ENCODE measurements around the gene ATN1. TPM values are rescaled to one million over a fixed set of nuclear protein-coding genes. Genes with fewer than 3 reads are reported as not detected.

Gene ATN1
- total RNA-seq, 1 experiment from 2014 or later, result 82.3 TPM

DNA sequence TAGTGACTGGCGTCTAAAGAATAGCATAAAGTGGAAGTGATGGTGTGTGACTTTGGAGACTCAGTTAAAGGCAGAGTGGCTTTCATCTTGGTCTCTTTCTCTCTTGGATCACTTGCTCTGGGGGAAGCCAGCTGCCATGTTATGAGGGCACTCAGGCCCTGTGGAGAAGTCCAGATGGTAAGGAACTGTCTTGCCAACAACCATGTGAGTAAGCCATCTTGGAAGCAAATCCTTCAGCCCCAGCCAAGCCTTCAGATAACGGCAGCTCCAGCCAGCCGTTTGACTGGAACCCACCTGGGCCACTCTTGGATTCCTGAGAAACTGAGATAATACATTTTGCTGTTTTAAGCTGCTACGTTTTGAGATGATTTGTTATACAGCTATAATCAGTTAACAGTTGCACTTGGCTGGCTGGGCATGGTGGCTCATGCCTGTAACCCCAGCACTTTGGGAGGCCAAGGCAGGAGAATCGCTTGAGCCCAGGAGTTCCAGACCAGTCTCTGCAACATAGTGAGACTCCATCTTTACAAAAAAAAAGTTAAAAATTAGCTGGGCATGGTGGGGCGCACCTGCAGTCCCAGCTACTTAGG is 30.8 kb upstream of the ATN1 start:
- H3K36me3 ChIP-seq (ENCODE audit: control insufficient read depth, insufficient read depth, low read length), result no peaks in the 10 kb centered on the region
- TF ChIP-seq TCF7L2 (IDR thresholded peaks at IDR 0.05; ENCODE audit: low read depth, low read length), result no peak
- TF ChIP-seq POLR2AphosphoS5 (IDR thresholded peaks at IDR 0.05; ENCODE audit: low read depth, low read length), result no peak
- TF ChIP-seq, protein P1, sequence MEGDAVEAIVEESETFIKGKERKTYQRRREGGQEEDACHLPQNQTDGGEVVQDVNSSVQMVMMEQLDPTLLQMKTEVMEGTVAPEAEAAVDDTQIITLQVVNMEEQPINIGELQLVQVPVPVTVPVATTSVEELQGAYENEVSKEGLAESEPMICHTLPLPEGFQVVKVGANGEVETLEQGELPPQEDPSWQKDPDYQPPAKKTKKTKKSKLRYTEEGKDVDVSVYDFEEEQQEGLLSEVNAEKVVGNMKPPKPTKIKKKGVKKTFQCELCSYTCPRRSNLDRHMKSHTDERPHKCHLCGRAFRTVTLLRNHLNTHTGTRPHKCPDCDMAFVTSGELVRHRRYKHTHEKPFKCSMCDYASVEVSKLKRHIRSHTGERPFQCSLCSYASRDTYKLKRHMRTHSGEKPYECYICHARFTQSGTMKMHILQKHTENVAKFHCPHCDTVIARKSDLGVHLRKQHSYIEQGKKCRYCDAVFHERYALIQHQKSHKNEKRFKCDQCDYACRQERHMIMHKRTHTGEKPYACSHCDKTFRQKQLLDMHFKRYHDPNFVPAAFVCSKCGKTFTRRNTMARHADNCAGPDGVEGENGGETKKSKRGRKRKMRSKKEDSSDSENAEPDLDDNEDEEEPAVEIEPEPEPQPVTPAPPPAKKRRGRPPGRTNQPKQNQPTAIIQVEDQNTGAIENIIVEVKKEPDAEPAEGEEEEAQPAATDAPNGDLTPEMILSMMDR (IDR thresholded peaks at IDR 0.05), result no peak
- no peak for TF ChIP-seq SIN3A (IDR thresholded peaks at IDR 0.05; ENCODE audit: borderline replicate concordance, insufficient read depth, low read depth, low read length)
- TF ChIP-seq, protein P2, sequence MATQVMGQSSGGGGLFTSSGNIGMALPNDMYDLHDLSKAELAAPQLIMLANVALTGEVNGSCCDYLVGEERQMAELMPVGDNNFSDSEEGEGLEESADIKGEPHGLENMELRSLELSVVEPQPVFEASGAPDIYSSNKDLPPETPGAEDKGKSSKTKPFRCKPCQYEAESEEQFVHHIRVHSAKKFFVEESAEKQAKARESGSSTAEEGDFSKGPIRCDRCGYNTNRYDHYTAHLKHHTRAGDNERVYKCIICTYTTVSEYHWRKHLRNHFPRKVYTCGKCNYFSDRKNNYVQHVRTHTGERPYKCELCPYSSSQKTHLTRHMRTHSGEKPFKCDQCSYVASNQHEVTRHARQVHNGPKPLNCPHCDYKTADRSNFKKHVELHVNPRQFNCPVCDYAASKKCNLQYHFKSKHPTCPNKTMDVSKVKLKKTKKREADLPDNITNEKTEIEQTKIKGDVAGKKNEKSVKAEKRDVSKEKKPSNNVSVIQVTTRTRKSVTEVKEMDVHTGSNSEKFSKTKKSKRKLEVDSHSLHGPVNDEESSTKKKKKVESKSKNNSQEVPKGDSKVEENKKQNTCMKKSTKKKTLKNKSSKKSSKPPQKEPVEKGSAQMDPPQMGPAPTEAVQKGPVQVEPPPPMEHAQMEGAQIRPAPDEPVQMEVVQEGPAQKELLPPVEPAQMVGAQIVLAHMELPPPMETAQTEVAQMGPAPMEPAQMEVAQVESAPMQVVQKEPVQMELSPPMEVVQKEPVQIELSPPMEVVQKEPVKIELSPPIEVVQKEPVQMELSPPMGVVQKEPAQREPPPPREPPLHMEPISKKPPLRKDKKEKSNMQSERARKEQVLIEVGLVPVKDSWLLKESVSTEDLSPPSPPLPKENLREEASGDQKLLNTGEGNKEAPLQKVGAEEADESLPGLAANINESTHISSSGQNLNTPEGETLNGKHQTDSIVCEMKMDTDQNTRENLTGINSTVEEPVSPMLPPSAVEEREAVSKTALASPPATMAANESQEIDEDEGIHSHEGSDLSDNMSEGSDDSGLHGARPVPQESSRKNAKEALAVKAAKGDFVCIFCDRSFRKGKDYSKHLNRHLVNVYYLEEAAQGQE (IDR thresholded peaks at IDR 0.05; ENCODE audit: insufficient read depth in 1 of 2, low read depth in 2 of 2, low read length in 1 of 2), result no peak
- no peaks in the 10 kb centered on the region for H3K9me3 ChIP-seq (ENCODE audit: control insufficient read depth, insufficient read depth, low read depth, low read length)
- intact Hi-C loops (cut with micrococcal nuclease; ENCODE audit: unreplicated experiment), result no loop called here
- H3K27me3 ChIP-seq (ENCODE audit: control insufficient read depth, insufficient read depth, low read length), result no peaks in the 10 kb centered on the region
- ChIA-PET POLR2A (no interaction called here), CTCF (no interaction called here)
- no peak overlapping the region for H3K4me3 ChIP-seq (ENCODE audit: low read depth in 2 of 2, low read length in 2 of 2)
- DNase-seq (ENCODE audit: low read depth, low spot score) (no peak), ATAC-seq (no peak)
- BruUV-seq (replicated peaks), result no TSS peak
- no peaks in the 10 kb centered on the region; the same call in 1 of the 2 replicates for H3K4me1 ChIP-seq (ENCODE audit: control insufficient read depth, insufficient read depth, low read length)
- in situ Hi-C loops (cut with HindIII; ENCODE audit: low pct_unique_long_range_greater_than_20kb, low sequenced_read_pairs), result no loop called here
- H3K27ac ChIP-seq (ENCODE audit: low read length), result no peak overlapping the region

DNA sequence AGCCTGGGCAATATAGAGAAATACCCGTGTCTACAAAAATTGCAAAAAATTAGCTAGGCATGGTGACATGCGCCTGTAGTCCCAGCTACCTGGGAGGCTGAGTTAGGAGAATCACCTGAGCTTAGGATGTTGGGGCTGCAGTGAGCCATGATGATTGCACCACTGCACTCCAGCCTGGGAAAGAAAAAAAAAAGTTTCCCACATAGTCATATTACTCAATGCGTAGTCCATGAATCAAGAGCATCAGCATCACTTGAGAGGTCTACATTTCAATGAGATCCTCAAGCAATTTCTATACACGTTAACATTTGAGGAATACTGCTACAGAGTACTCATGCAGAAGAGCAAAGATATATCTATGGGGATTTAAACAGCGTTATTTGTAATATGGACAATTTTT is 28.3 kb upstream of the ATN1 start:
- Histone ChIP-seq H3K9me3 (ENCODE audit: control insufficient read depth, insufficient read depth, low read depth, low read length) (no peaks in the 10 kb centered on the region), H3K4me3 (ENCODE audit: low read depth in 2 of 2, low read length in 2 of 2) (no peak overlapping the region), H3K36me3 (ENCODE audit: control insufficient read depth, insufficient read depth, low read length) (no peaks in the 10 kb centered on the region), H3K4me1 (ENCODE audit: control insufficient read depth, insufficient read depth, low read length) (no peaks in the 10 kb centered on the region; the same call in 1 of the 2 replicates), H3K27me3 (ENCODE audit: control insufficient read depth, insufficient read depth, low read length) (no peaks in the 10 kb centered on the region), H3K27ac (ENCODE audit: low read length) (no peak overlapping the region)
- in situ Hi-C loops (cut with HindIII; ENCODE audit: low pct_unique_long_range_greater_than_20kb, low sequenced_read_pairs), result no loop called here
- TF ChIP-seq, protein P1 (IDR thresholded peaks at IDR 0.05), result no peak
- TF ChIP-seq POLR2AphosphoS5 (IDR thresholded peaks at IDR 0.05; ENCODE audit: low read depth, low read length) (no peak), TCF7L2 (IDR thresholded peaks at IDR 0.05; ENCODE audit: low read depth, low read length) (no peak), SIN3A (IDR thresholded peaks at IDR 0.05; ENCODE audit: borderline replicate concordance, insufficient read depth, low read depth, low read length) (no peak)
- TF ChIP-seq, protein P2 (IDR thresholded peaks at IDR 0.05; ENCODE audit: insufficient read depth in 1 of 2, low read depth in 2 of 2, low read length in 1 of 2), result no peak
- intact Hi-C loops (cut with micrococcal nuclease; ENCODE audit: unreplicated experiment), result no loop called here
- BruUV-seq (replicated peaks), result no TSS peak
- DNase-seq (ENCODE audit: low read depth, low spot score), result no peak
- ATAC-seq, result no peak
- CTCF ChIA-PET, result no interaction called here
- POLR2A ChIA-PET, result interaction anchor here (0.5 kb wide), 1 partner anchor 14 kb away, joined by 3 read pairs; no protein-coding TSS in a partner anchor

Data from Panc1 (cell line).